Esophagus muscularis mucosa (tissue), 4 donors: ENCODE measurements around the gene ITGAD. TPM values are rescaled to one million over a fixed set of nuclear protein-coding genes. Genes with fewer than 3 reads are reported as not detected.
A peak's percentile ranks its signal among the peaks of the same experiment; 100 is the strongest.

Experiments used
- DNase-seq: peaks from one replicate; pipeline ENCODE4 v3.0.0-alpha.2; 2017; ENCODE audit errors: extremely low spot score
- H3K27ac ChIP-seq, 4 donors: fragments of 200-600 bp; sonication (generic); replicated peaks in 1 of 4; 1 replicate in 3 of 4; 2 replicates in 1 of 4; pipeline ENCODE4 v1.5.1; 2016 to 2019; ENCODE audit warnings: mild to moderate bottlenecking in 1 of 4
- H3K27me3 ChIP-seq, 4 donors: fragments of 200-600 bp; sonication (generic); one replicate each; pipeline versions ENCODE4 v1.5.1 to v1.6.0; 2016 to 2019
- H3K36me3 ChIP-seq, 4 donors: fragments of 200-600 bp; sonication (generic); one replicate each; pipeline ENCODE4 v1.5.1; 2016 to 2019
- H3K4me1 ChIP-seq, 4 donors: fragments of 200-600 bp; sonication (generic); one replicate each; pipeline ENCODE4 v1.5.1; 2016 to 2019
- H3K4me3 ChIP-seq, 4 donors: fragments of 200-600 bp; sonication (generic); 1 replicate in 2 of 4; 2 replicates in 2 of 4; pipeline ENCODE4 v1.5.1; 2016 to 2019; ENCODE audit warnings: mild to moderate bottlenecking in 4 of 4, moderate library complexity in 1 of 4
- H3K9me3 ChIP-seq, 4 donors: fragments of 200-600 bp; sonication (generic); 1 replicate in 3 of 4; 2 replicates in 1 of 4; pipeline ENCODE4 v1.5.1; 2016 to 2019
- EP300 ChIP-seq: sonication (generic); formaldehyde crosslinking; IDR thresholded peaks from one replicate; pipeline ENCODE4 v1.6.1; 2017; ENCODE audit warnings: antibody characterized with exemption
- POLR2A ChIP-seq: fragments of 450-650 bp; IDR thresholded peaks from one replicate; pipeline ENCODE4 v1.6.1; 2017; ENCODE audit warnings: antibody characterized with exemption, moderate library complexity, mild to moderate bottlenecking, low read depth
- POLR2AphosphoS5 ChIP-seq, 2 donors: sonication (generic); formaldehyde crosslinking; IDR thresholded peaks; one replicate each; pipeline ENCODE4 v1.6.1; 2017; ENCODE audit warnings: antibody characterized with exemption in 2 of 2
- WGBS: methylation state at CpG from one replicate; pipeline ENCODE4 v1.1.5; 2018; 5-methylcytosine and 5-hydroxymethylcytosine counted together
- intact Hi-C: fragments of 100-400 bp; cut with DNase I; formaldehyde crosslinking; loops from one replicate; pipeline ENCODE4 v1.15.1; 2023
- total RNA-seq, 4 donors: library from RNA; depleted of rRNA; stranded (reverse); fragments of >200 nt; gene quantifications; one replicate each; pipeline versions ENCODE4 v1.1.0 to v1.2.1, GENCODE V29; 2016
- TF ChIP-seq, protein P1 (sequence below), 3 experiments: fragments of 200-600 bp in 2 of 3; fragments of 450-650 bp in 1 of 3; sonication (generic) in 2 of 3; IDR thresholded peaks; one replicate each; pipeline ENCODE4 v1.5.1; 2017 to 2019; ENCODE audit warnings: antibody characterized with exemption in 3 of 3, mild to moderate bottlenecking in 2 of 3, moderate library complexity in 1 of 3

Gene ITGAD
- total RNA-seq, 4 donors from 2014 or later, result 0.50 TPM; not detected in 3

DNA sequence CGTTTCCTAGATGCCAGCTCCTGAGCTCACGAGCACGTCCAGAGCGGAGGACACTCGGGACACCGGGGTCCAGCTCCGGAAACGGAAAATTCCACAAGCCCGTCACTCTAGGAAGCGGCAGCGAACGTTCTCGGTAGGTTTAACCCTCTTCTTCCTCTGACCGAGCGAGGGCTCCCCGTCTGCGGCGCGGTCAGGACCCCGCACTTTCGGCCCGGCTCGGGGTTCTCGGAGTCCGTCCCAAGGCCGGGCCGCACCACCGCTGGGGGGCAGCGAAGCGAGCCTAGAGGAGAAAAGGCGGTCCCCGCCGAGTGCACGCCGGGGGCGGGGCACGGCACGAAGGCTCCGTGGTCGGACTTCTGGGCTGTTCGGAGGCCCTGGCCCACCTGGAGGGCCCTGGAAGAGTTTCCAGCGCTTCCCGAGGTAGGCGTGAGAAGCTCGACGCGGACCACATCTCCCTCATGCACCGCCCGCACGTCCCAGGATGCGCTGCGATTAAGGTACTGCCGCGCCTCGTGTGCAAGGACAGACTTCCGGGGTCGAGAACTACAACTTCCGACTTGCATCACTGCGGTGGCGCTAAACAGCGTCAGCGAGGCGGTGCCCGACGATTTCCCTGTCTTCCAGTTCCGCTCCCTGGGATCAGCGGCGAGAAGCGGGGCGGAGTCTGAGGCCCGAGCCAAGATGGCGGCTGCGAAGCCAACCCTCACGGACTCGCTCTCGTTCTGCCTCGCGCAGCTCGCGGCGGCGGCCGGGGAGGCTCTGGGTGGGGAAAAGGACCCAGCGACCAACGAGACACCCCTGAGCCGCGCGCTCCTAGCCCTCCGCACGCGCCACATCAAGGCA lies 65.9 kb downstream of the ITGAD start, which contains the start of gene ARMC5:
Gene ARMC5, plus strand, starts transcription at position 658 of the 843 bp plus-strand sequence. Its CDS starts 24 bp downstream, at position 682.
- TF ChIP-seq POLR2A (peak; percentile 53), POLR2AphosphoS5 (IDR thresholded peaks at IDR 0.05) (peak; percentile 89 to 94), EP300 (no peak)
- TF ChIP-seq, protein P1, sequence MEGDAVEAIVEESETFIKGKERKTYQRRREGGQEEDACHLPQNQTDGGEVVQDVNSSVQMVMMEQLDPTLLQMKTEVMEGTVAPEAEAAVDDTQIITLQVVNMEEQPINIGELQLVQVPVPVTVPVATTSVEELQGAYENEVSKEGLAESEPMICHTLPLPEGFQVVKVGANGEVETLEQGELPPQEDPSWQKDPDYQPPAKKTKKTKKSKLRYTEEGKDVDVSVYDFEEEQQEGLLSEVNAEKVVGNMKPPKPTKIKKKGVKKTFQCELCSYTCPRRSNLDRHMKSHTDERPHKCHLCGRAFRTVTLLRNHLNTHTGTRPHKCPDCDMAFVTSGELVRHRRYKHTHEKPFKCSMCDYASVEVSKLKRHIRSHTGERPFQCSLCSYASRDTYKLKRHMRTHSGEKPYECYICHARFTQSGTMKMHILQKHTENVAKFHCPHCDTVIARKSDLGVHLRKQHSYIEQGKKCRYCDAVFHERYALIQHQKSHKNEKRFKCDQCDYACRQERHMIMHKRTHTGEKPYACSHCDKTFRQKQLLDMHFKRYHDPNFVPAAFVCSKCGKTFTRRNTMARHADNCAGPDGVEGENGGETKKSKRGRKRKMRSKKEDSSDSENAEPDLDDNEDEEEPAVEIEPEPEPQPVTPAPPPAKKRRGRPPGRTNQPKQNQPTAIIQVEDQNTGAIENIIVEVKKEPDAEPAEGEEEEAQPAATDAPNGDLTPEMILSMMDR (IDR thresholded peaks at IDR 0.05), result peak; percentile 61 to 69 (median 62)
- Histone ChIP-seq H3K27ac (peak within 1 kb of the TSS; percentile 92 to 99 (median 98)), H3K36me3 (peaks cover 14 to 29% (median 24%) of the 10 kb centered on the region in 4 donors), H3K4me3 (peak within 1 kb of the TSS; percentile 72 to 96 (median 82)), H3K9me3 (no peaks in the 10 kb centered on the region), H3K4me1 (peaks cover 48 to 59% (median 52%) of the 10 kb centered on the region in 4 donors), H3K27me3 (no peaks in the 10 kb centered on the region)
- DNase-seq, result peak; percentile 99
- 0% methylated on average over 34 of the region's 91 CpGs for WGBS
- intact Hi-C loops, result loop anchor here (10.0 kb wide), 1 partner anchor 406 kb away; no protein-coding TSS in a partner anchor

DNA sequence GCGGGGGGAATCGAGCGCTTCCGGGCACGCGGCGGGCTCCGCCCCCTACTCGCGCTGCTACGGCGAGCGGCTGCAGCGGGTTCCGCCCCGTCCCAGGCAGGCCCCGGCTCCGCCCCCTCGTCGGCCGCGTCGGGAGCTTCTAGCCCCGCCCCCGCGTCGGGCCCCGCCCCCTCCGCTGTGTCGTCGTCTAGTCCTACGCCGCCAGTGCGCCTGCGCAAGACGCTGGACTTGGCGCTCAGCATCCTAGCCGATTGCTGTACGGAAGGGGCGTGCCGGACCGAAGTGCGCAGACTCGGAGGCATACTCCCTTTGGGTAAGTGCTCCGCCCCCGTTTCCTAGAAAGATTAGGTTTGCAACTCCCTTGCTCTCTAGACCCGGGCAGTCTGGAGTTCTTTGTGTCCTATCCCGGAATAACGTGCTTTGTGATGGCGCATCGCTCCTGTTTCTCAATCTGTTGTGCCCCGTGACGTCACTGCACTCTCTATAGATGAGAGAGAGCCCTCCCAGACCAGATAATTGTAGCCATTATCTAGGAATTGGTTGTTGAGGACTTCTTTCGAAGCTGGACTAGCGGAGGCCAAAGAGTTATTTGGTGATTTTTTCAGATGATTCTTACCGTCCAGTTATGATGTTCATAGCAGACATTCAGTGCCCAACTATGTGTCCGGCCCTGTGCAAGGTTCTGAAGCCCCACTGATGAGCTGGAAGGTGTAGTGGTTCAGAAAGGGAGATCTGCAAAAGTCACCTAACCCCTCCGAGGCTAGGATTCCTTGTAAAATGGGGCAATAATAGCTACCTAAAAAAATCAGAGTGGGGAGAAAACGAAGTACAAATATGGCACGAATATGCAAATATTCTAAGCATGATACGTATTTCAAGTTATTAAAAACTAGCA lies 66.8 kb downstream of the ITGAD start:
- WGBS, result 8% methylated on average over 15 of the region's 61 CpGs
- DNase-seq, result peak; percentile 100
- H3K36me3 ChIP-seq, result peaks cover 20 to 38% (median 32%) of the 10 kb centered on the region in 4 donors
- intact Hi-C loops, result loop anchor here (10.0 kb wide), 1 partner anchor 405 kb away; no protein-coding TSS in a partner anchor
- no peaks in the 10 kb centered on the region for H3K9me3 ChIP-seq
- H3K27me3 ChIP-seq, result no peaks in the 10 kb centered on the region
- H3K4me3 ChIP-seq, result peak overlapping the region; percentile 72 to 96 (median 82)
- peaks cover 39 to 50% (median 44%) of the 10 kb centered on the region in 4 donors for H3K4me1 ChIP-seq
- TF ChIP-seq POLR2A (no peak), POLR2AphosphoS5 (IDR thresholded peaks at IDR 0.05) (peak in 1 of 2 donors; percentile 97), EP300 (peak; percentile 22)
- TF ChIP-seq, protein P1 (IDR thresholded peaks at IDR 0.05), result peak in 1 of 3 experiments; percentile 7
- peak overlapping the region; percentile 92 to 99 (median 98) for H3K27ac ChIP-seq

DNA sequence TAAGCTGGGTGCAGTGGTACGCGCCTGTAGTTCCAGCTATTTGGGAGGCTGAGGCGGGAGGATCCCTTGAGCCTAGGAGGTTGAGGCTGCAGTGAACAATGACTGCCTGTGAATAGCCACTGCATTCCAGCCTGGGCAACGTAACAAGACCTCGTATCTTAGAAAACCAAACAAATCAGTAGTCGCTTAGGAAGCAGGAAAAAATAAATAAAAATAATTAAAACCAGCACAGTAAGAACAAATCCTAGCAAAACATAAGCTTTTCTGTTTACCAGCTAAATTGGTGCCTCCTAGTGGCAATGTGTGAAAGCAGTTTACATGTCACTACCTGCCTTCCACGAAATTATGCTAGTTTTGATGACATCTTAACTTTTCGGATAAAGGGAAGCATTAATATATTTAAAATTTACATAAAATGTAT lies 67.5 kb downstream of the ITGAD start:
- intact Hi-C loops, result no loop called here
- H3K4me1 ChIP-seq, result peaks cover 32 to 43% (median 37%) of the 10 kb centered on the region in 4 donors
- no peak for DNase-seq
- H3K9me3 ChIP-seq, result no peaks in the 10 kb centered on the region
- 43% methylated on average over 8 of the region's 8 CpGs for WGBS
- H3K4me3 ChIP-seq, result peak overlapping the region; percentile 72 to 96 (median 82)
- peak overlapping the region; percentile 86 to 99 (median 95) for H3K27ac ChIP-seq
- TF ChIP-seq, protein P1 (IDR thresholded peaks at IDR 0.05), result peak; percentile 24 to 61 (median 29)
- TF ChIP-seq EP300, result no peak
- H3K36me3 ChIP-seq, result peaks cover 22 to 43% (median 38%) of the 10 kb centered on the region in 4 donors
- no peaks in the 10 kb centered on the region for H3K27me3 ChIP-seq

DNA sequence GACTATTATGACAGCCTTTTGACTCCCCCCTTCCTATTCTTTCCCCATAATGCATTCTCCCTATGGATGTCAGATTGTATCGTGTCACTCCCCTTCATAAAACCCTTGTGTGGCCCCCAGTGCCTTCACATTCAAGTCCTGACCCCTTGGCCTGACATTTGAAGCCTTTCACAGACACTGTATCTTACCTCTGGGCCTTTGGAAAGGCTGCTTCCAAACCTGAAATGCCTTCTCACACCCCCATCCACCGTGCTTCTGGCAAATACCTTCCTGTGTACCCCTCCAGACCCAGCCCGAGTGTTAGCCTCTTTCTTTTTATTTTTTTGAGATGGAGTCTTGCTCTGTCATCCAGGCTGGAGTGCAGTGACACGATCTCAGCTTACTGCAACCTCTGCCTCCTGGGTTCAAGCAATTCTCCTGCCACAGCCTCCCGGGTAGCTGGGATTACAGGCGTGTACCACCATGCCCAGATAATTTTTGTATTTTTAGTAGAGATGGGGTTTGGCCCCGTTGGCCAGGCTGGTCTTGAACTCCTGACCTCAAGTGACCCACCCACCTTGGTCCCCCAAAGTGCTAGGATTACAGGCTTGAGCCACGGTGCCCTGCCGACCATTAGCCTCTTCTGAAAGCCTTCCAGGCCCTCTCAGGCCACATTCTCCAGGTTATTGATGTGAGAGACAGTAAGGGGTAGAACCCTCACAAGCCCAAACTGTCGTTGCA lies 68.2 kb downstream of the ITGAD start:
- intact Hi-C loops, result no loop called here
- Histone ChIP-seq H3K27me3 (no peaks in the 10 kb centered on the region), H3K4me1 (peaks cover 26 to 36% (median 29%) of the 10 kb centered on the region in 4 donors), H3K27ac (peak overlapping the region in 2 of 4 donors; percentile 98 to 99), H3K4me3 (no peak overlapping the region), H3K9me3 (no peaks in the 10 kb centered on the region), H3K36me3 (peaks cover 27 to 47% (median 44%) of the 10 kb centered on the region in 4 donors)
- no peak for DNase-seq
- WGBS, result 87% methylated on average over 6 of the region's 10 CpGs
- TF ChIP-seq POLR2AphosphoS5 (IDR thresholded peaks at IDR 0.05), result no peak
- TF ChIP-seq EP300, result no peak
- TF ChIP-seq POLR2A, result no peak
- TF ChIP-seq, protein P1 (IDR thresholded peaks at IDR 0.05), result no peak
